ENCODE measurements around the gene EFR3B.

GRCh38 chr2:25041928-25042320, at the start of gene EFR3B:
- TF ChIP-seq YY1 (IDR thresholded peaks at IDR 0.05; ENCODE audit: low read depth) (no peak), EP300 (IDR thresholded peaks at IDR 0.05; ENCODE audit: borderline replicate concordance) (no peak), TEAD4 (IDR thresholded peaks at IDR 0.05) (no peak), EGR1 (IDR thresholded peaks at IDR 0.05) (no peak), TCF12 (IDR thresholded peaks at IDR 0.05; ENCODE audit: low read depth) (no peak), NFIC (IDR thresholded peaks at IDR 0.05) (no peak), RAD21 (IDR thresholded peaks at IDR 0.05; ENCODE audit: low read depth) (no peak), ZBTB7A (IDR thresholded peaks at IDR 0.05; ENCODE audit: low read depth) (no peak), TAF1 (IDR thresholded peaks at IDR 0.05; ENCODE audit: low read depth) (no peak), CEBPB (IDR thresholded peaks at IDR 0.05) (no peak)
- TF ChIP-seq, protein P1, sequence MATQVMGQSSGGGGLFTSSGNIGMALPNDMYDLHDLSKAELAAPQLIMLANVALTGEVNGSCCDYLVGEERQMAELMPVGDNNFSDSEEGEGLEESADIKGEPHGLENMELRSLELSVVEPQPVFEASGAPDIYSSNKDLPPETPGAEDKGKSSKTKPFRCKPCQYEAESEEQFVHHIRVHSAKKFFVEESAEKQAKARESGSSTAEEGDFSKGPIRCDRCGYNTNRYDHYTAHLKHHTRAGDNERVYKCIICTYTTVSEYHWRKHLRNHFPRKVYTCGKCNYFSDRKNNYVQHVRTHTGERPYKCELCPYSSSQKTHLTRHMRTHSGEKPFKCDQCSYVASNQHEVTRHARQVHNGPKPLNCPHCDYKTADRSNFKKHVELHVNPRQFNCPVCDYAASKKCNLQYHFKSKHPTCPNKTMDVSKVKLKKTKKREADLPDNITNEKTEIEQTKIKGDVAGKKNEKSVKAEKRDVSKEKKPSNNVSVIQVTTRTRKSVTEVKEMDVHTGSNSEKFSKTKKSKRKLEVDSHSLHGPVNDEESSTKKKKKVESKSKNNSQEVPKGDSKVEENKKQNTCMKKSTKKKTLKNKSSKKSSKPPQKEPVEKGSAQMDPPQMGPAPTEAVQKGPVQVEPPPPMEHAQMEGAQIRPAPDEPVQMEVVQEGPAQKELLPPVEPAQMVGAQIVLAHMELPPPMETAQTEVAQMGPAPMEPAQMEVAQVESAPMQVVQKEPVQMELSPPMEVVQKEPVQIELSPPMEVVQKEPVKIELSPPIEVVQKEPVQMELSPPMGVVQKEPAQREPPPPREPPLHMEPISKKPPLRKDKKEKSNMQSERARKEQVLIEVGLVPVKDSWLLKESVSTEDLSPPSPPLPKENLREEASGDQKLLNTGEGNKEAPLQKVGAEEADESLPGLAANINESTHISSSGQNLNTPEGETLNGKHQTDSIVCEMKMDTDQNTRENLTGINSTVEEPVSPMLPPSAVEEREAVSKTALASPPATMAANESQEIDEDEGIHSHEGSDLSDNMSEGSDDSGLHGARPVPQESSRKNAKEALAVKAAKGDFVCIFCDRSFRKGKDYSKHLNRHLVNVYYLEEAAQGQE (IDR thresholded peaks at IDR 0.05; ENCODE audit: low read depth) = no peak
- TF ChIP-seq, protein P2, sequence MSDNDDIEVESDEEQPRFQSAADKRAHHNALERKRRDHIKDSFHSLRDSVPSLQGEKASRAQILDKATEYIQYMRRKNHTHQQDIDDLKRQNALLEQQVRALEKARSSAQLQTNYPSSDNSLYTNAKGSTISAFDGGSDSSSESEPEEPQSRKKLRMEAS (IDR thresholded peaks at IDR 0.05) = no peak
